Body of pancreas (tissue), 4 donors: ENCODE data around the gene SLC22A17.

Experiments
- CTCF ChIP-seq, 7 experiments: fragments of 450-650 bp in 4 of 7; fragments of 200-600 bp in 3 of 7; sonication (generic) in 3 of 7; IDR thresholded peaks; one replicate each; pipeline ENCODE4 v1.5.1; 2016 to 2019; ENCODE audit warnings: antibody characterized with exemption in 7 of 7
- POLR2A ChIP-seq, 3 donors: fragments of 450-650 bp; IDR thresholded peaks; one replicate each; pipeline ENCODE4 v1.6.1; 2016; ENCODE audit warnings: antibody characterized with exemption in 3 of 3, mild to moderate bottlenecking in 2 of 3

GRCh38 chr14:23319746-23320583 lies 32.7 kb downstream of the SLC22A17 start:
- TF ChIP-seq CTCF (IDR thresholded peaks at IDR 0.05) (no peak), POLR2A (IDR thresholded peaks at IDR 0.05) (no peak)
